Activated CD4-positive, alpha-beta T cell treated with anti-CD3 and anti-CD28 coated beads for 24 hours (primary cell): ENCODE measurements around the gene CERS1.

ENCODE experiments used
- DNase-seq, 2 donors: peaks; one replicate each; pipeline ENCODE4 v3.0.0-alpha.2; 2020; ENCODE audit warnings: low read depth in 2 of 2

Gene CERS1

DNA sequence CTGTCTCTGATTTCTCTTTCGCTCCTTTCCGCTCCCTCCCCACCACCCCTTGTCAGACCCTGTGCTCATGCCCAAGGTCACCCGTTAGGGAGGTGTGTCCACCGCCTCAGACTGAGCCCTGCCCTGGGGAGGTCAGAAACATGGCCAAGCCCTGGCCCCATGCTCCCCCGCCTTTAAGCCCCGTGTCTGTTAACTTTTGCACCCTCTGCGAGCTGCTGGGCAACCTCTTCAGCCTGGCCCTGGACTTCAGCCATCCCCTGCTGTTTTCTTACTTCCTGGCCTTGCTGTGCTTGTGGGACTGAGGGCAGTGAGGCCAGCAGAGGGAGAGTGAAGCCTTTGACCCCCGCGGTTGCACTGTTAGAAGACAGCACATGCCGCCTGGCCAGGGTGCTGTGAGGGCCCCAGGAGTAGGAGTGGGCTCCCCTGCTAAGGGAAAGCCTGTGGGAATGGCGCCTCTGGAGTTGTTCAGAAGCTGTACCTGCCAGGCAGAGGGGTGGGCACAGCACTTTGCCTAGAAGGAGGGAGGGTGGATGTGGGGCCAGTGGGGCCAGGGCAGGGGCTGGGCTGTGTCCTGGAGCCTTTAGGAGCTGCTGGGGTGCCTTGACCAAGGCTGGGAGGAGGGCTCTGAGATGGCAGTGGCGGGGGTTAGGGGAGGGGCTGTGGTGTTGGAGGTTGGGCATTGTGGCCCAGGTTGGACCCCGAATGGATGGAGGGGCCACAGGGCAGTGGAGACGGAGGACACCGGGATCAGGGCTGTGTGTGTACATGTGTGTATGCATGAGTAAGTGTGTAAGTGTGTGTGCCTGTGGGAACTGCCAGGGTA lies 56.3 kb downstream of the CERS1 start:
- DNase-seq, result no peak

DNA sequence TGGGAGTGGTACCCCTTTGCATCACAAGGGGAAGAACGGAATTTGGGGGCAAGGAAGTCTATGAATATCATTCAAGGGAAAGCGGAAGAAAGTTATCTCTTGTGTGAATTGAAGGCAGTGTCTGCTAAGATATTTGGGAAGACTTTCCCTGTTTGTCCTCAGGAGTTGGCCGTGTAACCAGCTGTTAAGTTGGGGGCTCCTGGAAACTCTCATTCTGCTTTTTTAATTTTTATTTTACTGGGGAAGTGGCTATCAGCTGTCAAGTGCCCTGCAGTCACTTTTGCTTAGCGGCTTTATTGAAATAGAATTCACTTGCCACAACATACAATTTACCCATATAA lies 61.3 kb downstream of the CERS1 start:
- DNase-seq, result no peak

DNA sequence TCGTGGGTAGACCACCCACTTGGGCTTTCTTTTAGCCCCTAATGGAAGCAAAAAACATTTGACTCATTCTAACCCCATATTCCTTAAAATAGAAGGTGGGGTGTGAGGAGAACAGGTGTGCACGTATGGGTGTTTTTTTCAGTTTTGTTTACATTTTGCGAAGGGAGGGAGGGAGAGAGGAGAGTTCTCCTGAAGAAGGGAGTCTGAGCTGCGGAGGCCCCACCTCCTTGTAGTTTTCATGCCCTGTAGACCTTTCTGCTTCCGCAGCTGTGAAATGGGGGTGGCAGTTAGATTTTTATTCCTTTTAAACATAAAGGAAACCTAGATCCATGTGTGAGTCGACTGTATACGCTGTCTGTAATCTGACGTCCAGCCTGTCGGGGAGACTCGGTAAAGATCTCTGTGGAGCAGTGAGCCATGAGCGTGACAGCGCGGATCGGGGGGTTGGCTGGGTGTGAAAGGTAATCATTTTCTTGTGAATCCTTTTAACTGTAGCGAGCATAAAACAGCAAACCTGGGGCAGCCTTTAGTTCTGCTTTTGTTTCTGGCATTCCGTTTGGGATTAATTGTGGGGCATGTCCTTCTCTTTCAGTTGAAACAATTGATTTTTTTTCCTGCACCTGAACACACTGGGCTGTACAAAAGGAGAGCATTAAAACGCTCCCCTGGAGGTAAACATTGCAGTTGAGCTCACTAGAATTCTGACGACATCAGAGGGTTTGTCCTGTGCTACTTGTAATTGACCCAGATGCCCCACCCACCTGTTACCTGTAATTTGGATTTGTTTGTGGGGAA lies 61.9 kb downstream of the CERS1 start:
- DNase-seq, result no peak

- DNase-seq, result no peak
These were observed 62.8 kb downstream of the CERS1 start for GRCh38 chr19:18833141-18833476.

DNA sequence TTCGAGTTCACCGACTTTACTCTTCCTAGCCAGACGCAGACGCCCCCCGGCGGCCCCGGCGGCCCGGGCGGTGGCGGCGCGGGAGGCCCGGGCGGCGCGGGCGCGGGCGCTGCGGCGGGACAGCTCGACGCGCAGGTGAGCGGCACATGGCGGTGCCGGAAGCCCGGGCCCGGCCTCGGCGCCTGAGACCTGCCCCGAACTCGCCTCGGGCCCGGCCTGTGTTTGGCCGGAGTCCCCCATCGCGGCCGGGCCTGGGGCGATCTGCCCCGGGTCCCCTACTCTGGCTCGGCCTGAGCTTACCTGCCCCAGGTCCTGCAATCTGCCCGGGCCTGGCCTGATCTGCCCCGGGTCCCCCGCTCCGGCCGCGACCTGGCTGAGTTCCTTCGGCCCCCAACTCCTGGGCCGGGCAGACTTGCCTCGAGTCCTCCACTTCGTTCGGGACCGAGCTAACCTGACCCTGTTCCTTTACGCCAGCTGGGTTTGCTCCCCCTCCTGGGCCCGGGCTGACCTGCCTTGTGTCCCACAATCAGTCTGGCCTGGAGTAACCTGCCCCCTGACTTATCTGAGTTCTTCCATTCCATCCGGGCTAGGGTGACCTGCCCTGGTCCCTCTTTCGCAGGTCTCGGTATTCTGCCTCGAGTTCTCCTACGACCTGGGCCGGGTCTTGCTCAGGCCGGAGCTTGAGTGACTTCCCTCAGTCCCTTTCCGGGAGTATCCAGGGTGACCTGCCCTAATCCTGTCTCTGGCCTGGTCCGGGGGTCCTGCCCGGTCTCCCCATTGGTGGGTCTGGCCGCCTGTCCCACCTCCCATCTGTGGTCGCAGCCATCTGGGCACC lies 63.4 kb downstream of the CERS1 start:
- DNase-seq, result peak in 1 of 2 donors; percentile 10

- peak; percentile 89 to 96 for DNase-seq
These were observed 64.2 kb downstream of the CERS1 start, which contains the start of gene UPF1 for GRCh38 chr19:18831524-18832305. Gene UPF1, plus strand, starts transcription at chr19:18831959. Its CDS starts 251 bp downstream, at chr19:18832210.

DNA sequence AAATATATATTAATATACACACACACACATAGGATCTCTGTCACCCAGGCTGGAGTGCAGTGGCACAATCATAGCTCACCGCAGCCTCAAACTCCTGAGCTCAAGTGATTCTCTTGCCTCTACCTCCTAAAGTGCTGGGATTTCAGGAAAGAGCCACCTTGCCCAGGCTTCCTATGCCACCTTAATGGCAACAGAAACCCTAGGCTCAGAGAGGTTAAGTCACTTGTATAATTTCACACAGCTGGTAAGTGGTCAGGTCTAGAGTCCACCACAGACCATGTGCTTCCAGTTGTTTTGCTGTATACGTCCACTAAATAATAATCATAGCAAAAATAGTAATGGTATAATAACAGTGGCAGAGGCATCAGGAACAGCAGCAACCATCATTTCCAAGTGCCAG lies 65.5 kb downstream of the CERS1 start:
- no peak for DNase-seq

DNA sequence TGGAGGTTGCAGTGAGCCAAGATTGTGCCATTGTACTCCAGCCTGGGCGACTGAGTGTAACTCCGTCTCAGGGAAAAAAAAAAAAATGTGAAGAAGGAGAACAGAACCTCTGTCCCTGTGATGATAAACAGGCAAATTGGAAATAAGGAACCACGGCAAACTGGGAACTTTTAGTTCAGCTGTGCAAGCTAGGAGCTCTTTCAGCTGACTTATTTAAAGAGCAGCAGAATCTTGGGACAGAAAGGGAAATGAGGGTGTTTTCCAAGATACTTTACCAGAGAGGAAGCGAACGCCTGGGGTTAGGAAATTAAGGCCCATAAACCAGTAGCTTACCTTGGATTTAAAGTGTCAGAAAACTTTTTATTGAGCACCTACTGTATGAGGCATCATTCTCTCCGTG lies 67.2 kb downstream of the CERS1 start:
- no peak for DNase-seq
